HG03558 (cell line): Measurements from ENCODE around the gene ERH.

Experiments used
- ATAC-seq: cut with Tn5 transposase; IDR thresholded peaks from one replicate; pipeline ENCODE4 v1.9.1; 2021; ENCODE audit warnings: moderate number of reproducible peaks; ENCODE audit not compliant: unreplicated experiment; ENCODE audit errors: extremely low read depth

ERH gene

DNA sequence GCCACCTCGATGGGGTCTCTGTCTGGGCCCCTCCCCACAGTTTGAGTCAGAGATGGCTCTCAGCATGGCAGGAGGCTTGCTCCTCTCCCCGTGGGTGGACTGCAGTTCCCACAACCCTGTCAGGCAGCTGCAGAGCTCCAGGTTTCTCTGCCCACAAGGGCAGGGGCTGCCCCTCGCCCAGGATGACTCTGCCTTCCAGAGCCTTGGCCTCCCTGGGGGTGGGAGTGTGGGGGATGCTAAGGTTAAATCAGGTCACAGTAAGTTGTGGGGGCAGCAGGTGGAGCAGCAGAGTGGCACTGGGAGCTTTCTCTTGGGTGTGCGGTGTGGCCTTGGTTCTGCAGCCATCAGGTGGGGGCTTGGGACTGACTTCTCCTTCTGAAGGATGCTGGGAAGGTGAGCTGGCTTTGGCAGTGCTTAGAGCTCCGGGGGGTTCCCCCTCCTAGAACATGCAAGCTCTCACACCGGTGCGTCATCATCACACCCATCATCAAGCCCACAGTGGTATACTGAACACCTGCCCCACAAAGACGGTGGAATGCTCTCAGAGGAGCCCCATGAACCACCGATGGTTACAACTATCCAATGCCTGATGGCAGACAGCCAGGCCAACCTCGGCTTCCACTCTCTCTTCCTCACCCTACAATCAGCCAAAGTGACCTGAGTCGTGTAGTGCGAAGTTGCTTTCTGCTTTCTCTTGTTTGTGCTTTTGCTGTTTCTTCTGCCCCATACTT, 39.7 kb downstream of the ERH start:
- ATAC-seq, result no peak

DNA sequence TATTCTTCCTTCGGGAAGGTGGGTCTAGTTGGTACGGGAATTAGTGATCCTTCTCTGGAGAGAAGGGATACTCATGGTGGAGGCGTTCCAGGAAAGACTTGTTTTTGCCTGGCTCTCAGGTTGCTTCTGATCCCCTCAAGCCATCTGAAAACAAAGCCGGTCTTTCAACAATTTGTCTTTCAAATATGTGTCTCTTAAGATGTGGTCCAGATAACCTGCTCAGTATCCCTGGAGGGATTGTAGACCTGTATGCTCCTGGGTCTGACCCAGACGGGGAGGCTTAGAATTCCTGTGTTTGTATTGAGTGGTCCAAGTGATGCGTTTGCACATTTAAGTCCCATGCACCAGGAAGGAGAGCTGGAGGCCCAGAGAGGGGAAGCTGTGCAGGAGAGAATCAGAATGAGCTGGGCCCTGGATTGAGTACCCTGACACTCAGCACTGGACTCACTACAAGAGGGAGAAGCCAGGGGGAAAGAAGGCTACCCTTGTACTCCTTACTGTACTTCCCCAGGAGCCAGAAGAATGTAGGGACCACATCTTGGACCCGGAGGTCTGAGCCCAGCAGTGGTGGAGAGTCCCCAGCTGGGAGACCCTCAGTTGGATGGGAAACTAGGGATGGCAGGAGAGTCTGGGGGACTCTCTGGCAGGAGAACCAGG, 40.4 kb downstream of the ERH start:
- no peak for ATAC-seq

GRCh38 chr14:69356903-69357543, 41.1 kb downstream of the ERH start:
- ATAC-seq, result no peak

DNA sequence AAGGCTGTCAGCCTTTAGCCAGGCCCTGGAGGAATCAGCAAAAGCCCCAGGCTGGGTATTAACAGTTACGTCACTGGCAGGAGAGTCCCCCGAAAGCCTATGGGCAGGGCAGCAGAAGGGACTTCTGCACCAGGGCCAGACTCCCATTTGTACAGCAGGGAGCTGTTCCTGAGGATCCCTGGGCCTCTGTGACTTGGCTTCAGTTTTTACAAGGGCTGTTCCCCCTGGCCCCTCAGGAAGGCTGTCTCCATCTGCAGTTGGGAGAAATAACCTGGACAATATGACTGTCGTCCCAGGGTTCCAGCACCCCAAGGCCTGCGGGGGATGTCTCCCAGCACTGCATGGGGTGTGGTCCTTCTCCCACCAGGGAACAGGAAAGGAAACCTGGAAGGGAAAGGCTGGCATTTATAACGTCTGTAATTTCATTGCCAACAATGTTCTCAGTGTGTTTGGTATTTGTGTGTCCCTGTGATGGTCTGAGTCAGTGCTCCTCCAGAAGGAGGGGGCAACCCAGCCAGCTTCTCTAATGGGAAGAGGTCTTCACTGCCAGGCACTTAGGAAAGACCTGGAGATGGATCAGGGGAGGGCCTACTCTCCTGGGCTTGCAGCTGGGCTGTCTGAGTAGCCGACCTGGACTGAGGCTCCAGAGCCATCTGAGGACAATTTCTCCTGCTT, 42.4 kb downstream of the ERH start:
- ATAC-seq, result no peak

GRCh38 chr14:69355154-69355597, 42.9 kb downstream of the ERH start:
- no peak for ATAC-seq

DNA sequence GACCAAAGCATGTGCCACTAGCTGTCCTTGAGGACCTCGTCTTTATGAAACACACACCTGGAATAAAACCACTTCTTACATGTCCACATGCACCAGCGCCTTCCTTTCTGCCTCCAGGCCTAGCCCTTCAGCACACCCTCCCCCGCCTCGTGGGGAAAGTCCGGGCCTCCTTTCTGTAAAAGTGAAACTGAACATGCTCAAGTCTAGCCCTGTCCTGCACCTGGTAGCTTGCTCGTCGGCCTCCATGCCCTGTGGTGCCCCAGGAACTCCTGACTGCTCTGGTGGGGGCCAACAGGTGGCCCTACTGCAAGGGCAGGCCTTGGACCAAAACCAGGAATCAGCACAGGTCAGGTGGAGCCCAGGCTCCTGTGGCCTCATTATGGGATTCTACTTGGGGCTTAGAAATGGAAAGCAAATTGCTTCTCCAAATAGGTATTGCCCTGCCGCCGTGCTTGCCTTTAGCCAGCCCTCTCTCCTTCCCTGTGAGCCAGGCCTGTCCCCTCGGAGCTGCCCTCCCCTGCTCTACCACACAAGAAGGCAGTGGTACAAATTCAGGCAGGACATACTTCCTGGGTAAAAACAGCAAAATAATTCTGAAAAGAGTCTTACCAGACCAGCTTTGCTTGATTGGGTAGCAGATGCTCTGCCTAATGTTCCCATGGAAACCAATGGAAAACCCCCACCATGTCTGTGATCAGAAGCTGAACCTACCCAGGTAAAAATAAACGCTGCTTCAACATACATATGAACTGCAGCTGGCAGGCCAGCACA, 43.5 kb downstream of the ERH start:
- ATAC-seq, result peak; percentile 72

GRCh38 chr14:69353168-69353567, 44.9 kb downstream of the ERH start:
- ATAC-seq, result no peak

DNA sequence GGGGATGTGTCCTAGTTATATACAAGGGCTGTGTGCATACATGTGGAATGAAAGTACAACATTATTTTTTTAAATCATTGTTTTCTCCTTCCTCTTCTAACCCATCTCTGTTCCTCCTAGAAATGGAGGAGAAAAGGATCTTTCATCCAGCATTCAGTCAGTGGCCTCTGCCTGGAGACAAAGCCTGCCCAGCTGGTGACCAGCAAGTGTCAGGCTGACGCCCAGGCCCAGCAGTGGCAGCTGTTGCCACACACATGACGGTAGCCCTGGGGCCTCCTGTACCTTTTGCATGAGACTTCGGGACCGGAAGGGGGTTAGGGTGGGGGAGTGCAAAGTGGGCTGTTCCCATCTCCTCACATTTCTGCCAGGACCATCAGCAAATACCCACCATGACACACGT, 46.2 kb downstream of the ERH start:
- no peak for ATAC-seq

GRCh38 chr14:69351385-69351784, 46.7 kb downstream of the ERH start:
- ATAC-seq, result no peak

DNA sequence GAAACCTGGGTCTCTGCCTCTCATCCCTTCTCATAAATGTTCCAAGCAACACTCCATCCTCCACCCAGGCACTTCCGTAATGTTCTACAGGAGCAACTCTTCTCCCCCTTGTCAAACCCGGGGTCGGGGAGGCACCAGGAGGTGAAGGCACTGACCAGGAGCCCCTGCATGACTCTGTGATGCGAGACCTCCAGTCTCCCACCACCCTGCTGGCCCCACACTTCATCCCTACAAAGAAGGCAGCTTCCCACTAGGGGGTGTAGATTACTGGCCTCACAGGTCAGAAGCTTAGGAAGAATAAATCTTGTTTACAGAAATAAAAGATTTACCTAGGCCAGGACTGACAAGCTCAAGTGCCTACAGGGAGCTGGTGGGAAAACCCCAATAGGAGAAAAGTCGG, 47.2 kb downstream of the ERH start:
- ATAC-seq, result no peak

DNA sequence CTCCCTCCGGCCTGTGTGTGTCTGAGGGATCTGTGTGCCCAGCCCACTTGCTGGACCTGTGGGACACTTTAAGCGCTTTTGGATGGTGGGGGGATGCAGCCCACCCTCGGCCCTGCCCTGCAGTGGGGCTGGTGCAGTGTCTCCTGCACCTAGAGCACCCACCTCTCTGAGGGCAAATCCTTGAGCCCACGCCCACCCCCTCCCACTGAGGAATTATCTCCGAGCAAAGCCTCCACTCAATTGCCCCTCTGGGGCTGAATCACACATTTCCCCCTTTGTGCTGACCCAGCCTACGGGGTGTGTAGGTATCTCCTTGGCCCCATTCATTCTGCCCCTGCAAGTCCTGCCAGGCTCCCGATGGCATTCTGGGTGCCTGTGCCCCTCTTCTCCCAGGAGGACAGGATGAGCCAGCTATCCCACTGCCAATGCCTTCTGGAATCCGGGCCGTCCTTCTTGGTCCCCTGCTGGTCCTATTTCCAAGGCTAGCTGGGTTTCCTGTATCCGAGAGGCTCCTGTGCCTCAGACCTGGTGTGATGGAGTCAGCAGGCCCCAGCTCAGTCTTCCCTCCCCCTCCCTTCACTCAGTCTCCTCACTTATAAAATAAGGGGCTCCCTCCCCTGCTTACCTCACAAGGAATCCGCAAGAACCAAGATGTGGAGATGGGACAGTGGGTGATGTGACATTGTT, 48.9 kb downstream of the ERH start:
- ATAC-seq, result no peak

DNA sequence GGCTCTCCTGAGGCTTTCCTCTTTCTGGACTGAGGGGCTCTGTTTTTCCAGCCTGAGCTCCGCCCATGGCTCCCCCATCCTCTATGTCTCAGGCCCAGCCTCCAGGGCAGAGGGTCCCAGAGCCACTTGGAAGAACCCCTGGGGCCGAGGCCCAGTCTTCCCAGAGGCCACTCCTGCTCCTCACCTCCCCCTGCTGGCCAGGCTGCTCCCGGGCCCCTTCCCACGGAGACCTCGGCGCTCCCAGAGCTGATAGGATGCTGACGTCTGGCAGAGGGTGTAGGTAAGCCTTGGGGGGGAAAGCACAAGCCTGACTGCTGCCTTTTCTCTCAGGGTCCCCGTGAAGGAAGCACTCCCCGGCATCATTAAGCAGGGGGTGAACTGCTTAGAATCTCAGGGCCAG, 51.4 kb downstream of the ERH start:
- ATAC-seq, result no peak

- no peak for ATAC-seq
Observed at GRCh38 chr14:69345402-69345801, 52.7 kb downstream of the ERH start.

- ATAC-seq, result no peak
Observed at GRCh38 chr14:69344171-69344570, 53.9 kb downstream of the ERH start.

DNA sequence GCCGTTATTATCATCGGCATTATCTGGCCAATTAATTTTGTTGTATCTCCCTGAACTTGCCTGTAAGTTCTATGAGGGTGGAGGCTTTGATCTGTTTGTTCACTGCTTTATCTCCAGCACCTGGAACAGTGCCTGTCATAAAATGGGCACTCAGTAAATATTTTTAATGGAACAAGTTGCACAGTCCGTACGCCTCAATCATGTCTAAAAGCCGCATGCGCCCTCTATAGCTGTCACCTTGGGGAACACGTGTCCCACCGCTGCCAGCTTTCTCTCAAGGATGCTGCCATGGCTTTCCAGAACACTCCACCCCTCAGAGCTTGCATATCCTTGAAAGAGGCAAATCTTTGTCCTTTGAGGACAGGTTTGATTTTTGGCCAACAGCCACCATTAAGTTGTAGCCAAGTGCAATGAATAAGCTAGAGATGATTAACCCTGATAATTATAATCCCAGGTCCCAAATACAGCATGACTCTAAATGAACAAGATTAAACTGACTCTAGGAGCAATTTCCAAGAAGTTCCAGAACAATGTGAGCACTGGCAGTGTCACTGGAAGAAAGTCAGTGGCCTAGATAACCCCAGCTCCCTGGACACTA, 55.1 kb downstream of the ERH start:
- ATAC-seq, result no peak

DNA sequence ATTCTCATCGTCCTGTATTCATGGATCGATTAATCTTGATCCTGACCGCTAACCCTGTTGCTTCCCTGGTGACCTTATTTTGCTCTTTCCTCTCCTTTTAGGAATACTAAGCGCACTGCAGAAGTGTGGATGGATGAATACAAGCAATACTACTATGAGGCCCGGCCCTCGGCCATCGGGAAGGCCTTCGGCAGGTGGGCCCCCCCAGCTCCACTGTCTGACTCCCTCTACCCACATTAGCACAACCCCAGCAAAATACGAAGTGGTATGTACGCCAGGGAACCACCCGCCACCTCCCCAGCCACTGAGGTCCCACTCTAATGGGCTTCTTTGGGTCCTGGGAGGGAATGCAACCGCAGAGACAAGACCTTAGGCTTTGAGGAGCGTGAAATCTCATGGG, 58.7 kb downstream of the ERH start:
- no peak for ATAC-seq

- ATAC-seq, result no peak
Observed at GRCh38 chr14:69337984-69338383, 60.1 kb downstream of the ERH start.

GRCh38 chr14:69335371-69335771, 62.7 kb downstream of the ERH start:
- ATAC-seq, result no peak

DNA sequence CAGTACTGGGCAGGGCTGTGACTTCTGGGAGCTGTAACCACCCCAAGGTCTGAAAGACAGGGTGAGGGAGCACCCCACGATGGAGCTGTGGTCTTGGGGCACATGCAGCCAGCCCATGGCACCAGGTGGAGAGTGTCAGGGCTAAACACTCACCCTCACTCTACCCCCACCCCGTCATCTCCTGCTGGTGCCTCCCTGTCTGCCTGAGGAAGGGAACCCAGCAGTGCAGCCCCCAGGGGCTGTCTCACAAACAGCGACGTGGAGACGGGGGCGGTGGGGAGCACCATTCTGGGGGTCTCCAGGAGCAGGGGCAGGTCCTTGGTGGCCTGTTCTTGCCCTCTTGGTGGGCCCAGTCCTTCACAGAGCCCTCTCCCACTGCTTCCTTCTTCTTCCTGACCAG, 63.5 kb downstream of the ERH start:
- ATAC-seq, result no peak
